Aorta (tissue), 5 donors: Measurements from ENCODE around the gene KDM8. TPM values are rescaled to one million over a fixed set of nuclear protein-coding genes. Genes with fewer than 3 reads are reported as not detected.

ENCODE experiments used
- ATAC-seq: fragments of 200-7000 bp; cut with Tn5 transposase; one replicate; pipeline ENCODE4 v1.9.1; 2022; ENCODE audit warnings: moderate library complexity; ENCODE audit not compliant: low FRiP score
- DNase-seq, 2 donors: peaks; one replicate each; pipeline ENCODE4 v3.0.0-alpha.2; 2020
- H3K27ac ChIP-seq, 2 donors: one replicate each; pipeline ENCODE4 v1.5.1; 2013; ENCODE audit warnings: low read length in 2 of 2, mild to moderate bottlenecking in 2 of 2, moderate library complexity in 2 of 2, control low read depth in 1 of 2, inconsistent platforms in 1 of 2, low read depth in 1 of 2
- H3K27me3 ChIP-seq, 2 donors: one replicate each; pipeline ENCODE4 v1.6.1; 2013; ENCODE audit warnings: control low read depth in 1 of 2, low read length in 1 of 2, mild to moderate bottlenecking in 1 of 2, moderate library complexity in 1 of 2; ENCODE audit not compliant: insufficient read depth in 2 of 2, control insufficient read depth in 1 of 2
- H3K36me3 ChIP-seq, 2 donors: one replicate each; pipeline ENCODE4 v1.6.1; 2013; ENCODE audit warnings: control low read depth in 1 of 2, low read length in 1 of 2, mild to moderate bottlenecking in 1 of 2; ENCODE audit not compliant: insufficient read depth in 2 of 2, control insufficient read depth in 1 of 2
- H3K4me1 ChIP-seq, 2 donors: one replicate each; pipeline ENCODE4 v1.6.1; 2013; ENCODE audit warnings: low read length in 2 of 2, control low read depth in 1 of 2, mild to moderate bottlenecking in 1 of 2, moderate library complexity in 1 of 2; ENCODE audit not compliant: insufficient read depth in 2 of 2, control insufficient read depth in 1 of 2
- H3K4me3 ChIP-seq, 2 donors: one replicate each; pipeline ENCODE4 v1.5.1; 2013; ENCODE audit warnings: low read length in 2 of 2, control low read depth in 1 of 2, mild to moderate bottlenecking in 1 of 2
- H3K9me3 ChIP-seq: one replicate; pipeline ENCODE4 v1.6.1; 2013; ENCODE audit warnings: mild to moderate bottlenecking, low read length; ENCODE audit not compliant: control insufficient read depth
- WGBS, 2 donors: extraction: QIAGEN DNeasy Blood & Tissue Kit; methylation state at CpG; one replicate each; pipeline ENCODE4 v1.1.7; 2013; 5-methylcytosine and 5-hydroxymethylcytosine counted together
- intact Hi-C, 2 donors: fragments of 100-400 bp; cut with DNase I; formaldehyde crosslinking; loops; one replicate each; pipeline versions ENCODE4 v1.14.2 to v1.15.0; 2022
- polyA plus RNA-seq, 2 donors: library from polyadenylated mRNA; stranded (reverse); fragments of 200-250 nt; gene quantifications; one replicate each; pipeline ENCODE4 v1.2.3, GENCODE V29; 2013
- total RNA-seq, 2 donors: library from RNA; stranded (reverse); fragmentation: NEBNext Ultra II Directional; extraction: Animal tissue kit (Norgen Biotek cat#: 25700); gene quantifications; one replicate each; pipeline ENCODE4 v1.2.1, GENCODE V29; 2021
- donor health status: healthy with polysubstance abuse.
- donor health status: Bipolar disorder and iron deficiency.
- donor health status: DM: no; HTN: no; CAD: no.
- donor health status: DM: no; HTN: no; CAD: no.
- donor health status: DM: yes; HTN: yes; CAD: no.

KDM8 gene
- total and polyA plus RNA-seq, 4 donors: 4.3 to 7.4 (median 6.3) TPM

DNA sequence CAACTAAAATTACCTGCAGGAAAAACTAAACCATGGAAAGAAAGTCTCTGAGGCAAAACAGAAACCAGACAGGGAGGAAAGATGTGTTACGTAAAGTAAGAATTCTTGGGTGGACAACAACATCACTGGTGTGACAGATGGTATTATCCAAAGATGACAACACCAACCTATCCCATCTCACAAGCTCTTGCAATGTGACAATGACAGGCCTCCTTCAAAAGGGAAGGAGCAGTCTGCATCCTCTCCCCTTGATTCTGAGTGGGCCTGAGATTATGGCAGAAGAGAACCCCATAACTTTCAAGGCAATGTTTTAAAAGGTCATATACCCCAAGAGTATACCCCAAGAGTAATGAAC lies 17.6 kb upstream of the KDM8 start:
- no peak for DNase-seq
- Histone ChIP-seq H3K27ac (no peak overlapping the region), H3K4me1 (no peaks in the 10 kb centered on the region), H3K36me3 (no peaks in the 10 kb centered on the region), H3K27me3 (peaks cover 0 to 2% of the 10 kb centered on the region in 2 donors), H3K4me3 (no peak overlapping the region), H3K9me3 (peaks cover 2% of the 10 kb centered on the region)
- WGBS, 2 donors: 94 to 96% methylated on average over 1 of the region's 1 CpG
- intact Hi-C loops: loop anchor here in 1 of 2 donors (10.0 kb wide), 1 partner anchor 269 kb away; no protein-coding TSS in a partner anchor
- ATAC-seq: no peak

DNA sequence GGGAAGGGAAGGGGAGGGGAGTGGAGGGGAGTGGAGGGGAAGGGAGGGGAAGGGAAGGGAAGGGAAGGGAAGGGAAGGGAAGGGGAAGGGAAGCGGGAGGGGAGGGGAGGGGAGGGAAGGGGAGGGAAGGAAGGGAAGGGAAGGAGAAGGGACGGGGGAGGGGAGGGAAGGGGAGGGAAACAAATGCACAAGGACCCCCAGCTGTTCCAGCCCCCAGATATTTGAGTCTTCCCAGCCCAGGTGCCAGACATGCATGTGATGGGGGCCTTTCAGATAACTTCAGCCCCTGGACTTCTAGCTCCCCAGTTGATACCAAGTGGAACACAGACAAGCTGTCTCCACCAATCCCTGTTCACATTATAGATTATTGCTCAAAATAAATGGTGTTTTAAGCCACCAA lies 14.7 kb upstream of the KDM8 start:
- no peak for DNase-seq
- ATAC-seq: no peak
- H3K36me3 ChIP-seq: no peaks in the 10 kb centered on the region
- intact Hi-C loops: loop anchor here in 1 of 2 donors (10.0 kb wide), 1 partner anchor 266 kb away; no protein-coding TSS in a partner anchor
- H3K4me1 ChIP-seq: no peaks in the 10 kb centered on the region
- 45 to 82% methylated on average over 1 to 2 of the region's 2 CpGs for WGBS, 2 donors
- H3K27me3 ChIP-seq: peaks cover 0 to 2% of the 10 kb centered on the region in 2 donors
- no peaks in the 10 kb centered on the region for H3K9me3 ChIP-seq
- no peak overlapping the region for H3K27ac ChIP-seq
- H3K4me3 ChIP-seq: no peak overlapping the region

DNA sequence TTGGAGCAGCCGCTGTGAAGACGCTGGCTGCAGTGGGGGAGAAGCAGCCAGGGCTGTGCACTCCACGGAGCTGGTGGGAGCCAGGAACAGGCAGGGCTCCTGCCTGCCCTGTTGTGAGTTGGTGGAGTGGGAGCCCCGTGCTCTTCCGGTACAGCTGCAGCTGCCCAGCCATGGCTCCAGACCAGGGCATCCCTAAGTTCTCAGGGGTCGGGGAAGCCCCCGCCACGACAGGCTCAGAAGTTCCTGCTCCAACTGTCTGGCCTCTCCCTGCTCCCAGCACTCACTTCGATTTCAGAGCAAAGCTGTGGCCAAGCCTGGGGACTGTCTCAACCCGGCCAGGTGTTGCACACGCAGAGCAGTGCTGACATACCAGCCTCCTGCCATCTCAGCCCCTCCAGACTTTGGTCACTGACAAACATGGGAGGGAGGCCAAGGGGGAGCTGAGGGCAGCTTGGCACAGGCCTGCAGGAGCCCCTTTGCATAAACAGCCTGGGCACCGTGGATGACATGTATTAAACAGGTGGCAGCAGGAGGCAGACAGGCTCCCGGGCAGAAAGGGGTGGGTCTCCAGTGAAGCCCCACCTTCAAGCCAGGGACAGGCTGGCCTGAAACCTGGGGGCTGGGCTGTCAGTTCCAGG lies 13.9 kb upstream of the KDM8 start:
- no peak overlapping the region for H3K27ac ChIP-seq
- H3K9me3 ChIP-seq: no peaks in the 10 kb centered on the region
- peak in 1 of 2 donors; percentile 35 for DNase-seq
- ATAC-seq: no peak
- H3K27me3 ChIP-seq: peaks cover 0 to 2% of the 10 kb centered on the region in 2 donors
- WGBS, 2 donors: 48% methylated on average over 13 of the region's 13 CpGs
- intact Hi-C loops: loop anchor here in 1 of 2 donors (10.0 kb wide), 1 partner anchor 265 kb away; no protein-coding TSS in a partner anchor
- no peaks in the 10 kb centered on the region for H3K4me1 ChIP-seq
- H3K36me3 ChIP-seq: no peaks in the 10 kb centered on the region
- H3K4me3 ChIP-seq: no peak overlapping the region

DNA sequence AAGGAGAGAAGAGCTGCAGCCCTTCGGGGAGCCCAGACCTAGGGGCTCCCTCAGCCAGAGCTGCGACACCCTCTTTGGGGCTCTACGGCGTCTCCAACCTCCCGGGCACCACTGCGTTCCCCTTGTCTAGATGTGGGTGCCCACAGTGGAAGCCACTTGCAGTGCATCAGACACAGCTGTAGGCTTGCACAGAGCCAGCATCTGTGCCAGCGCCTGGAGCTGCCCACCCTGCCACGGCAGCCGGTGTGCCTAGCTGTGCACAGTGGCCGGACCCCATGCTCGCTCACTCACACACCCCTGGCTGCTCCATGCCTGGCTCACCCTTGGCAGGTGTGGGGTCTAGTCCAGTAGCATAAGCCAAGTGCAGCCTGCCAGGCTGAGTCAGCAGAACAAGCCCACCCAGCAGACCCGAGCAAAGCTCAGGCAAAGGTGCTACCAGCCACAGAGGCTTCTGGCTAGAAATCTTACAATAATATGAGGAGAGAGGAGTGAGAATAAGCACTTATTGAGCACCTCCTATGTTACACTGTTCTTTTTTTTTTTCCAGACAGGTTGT lies 12.9 kb upstream of the KDM8 start:
- intact Hi-C loops: no loop called here
- no peak for ATAC-seq
- peaks cover 0 to 2% of the 10 kb centered on the region in 2 donors for H3K27me3 ChIP-seq
- H3K4me1 ChIP-seq: no peaks in the 10 kb centered on the region
- H3K27ac ChIP-seq: no peak overlapping the region
- H3K36me3 ChIP-seq: no peaks in the 10 kb centered on the region
- peak in 1 of 2 donors; percentile 57 for DNase-seq
- WGBS, 2 donors: 86 to 88% methylated on average over 12 of the region's 12 CpGs
- no peaks in the 10 kb centered on the region for H3K9me3 ChIP-seq
- no peak overlapping the region for H3K4me3 ChIP-seq

DNA sequence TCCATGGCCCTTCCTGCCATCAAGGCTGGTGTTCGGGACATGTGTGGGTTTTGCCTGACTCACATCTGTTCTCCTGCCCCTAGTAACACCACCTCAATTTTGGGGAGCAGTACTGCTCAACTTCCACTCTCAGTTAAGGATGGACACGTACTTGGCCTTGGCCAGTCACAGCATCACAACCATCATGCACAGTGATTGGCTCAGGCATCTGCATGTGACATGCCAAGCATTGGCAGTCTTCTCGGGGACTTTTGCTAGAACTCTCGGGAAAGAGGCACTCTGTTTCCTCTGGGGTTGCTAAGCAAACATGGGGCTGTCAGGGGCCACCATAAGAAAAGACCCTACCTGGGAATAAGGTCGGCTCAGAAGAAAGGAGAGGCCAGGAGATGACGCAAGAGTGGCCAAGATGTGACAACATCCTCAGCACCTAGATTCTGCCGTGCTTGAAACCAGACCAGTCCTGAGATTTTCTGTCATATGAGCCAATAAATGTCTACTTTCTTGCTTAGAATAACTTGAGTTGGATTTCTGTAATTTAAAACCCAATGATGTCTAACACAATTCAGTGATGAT lies 11.9 kb upstream of the KDM8 start:
- Histone ChIP-seq H3K27me3 (peaks cover 0 to 2% of the 10 kb centered on the region in 2 donors), H3K4me1 (no peaks in the 10 kb centered on the region), H3K4me3 (no peak overlapping the region), H3K9me3 (no peaks in the 10 kb centered on the region), H3K36me3 (no peaks in the 10 kb centered on the region), H3K27ac (no peak overlapping the region)
- DNase-seq: peak in 1 of 2 donors; percentile 13
- 39 to 46% methylated on average over 7 of the region's 7 CpGs for WGBS, 2 donors
- intact Hi-C loops: no loop called here
- ATAC-seq: no peak

DNA sequence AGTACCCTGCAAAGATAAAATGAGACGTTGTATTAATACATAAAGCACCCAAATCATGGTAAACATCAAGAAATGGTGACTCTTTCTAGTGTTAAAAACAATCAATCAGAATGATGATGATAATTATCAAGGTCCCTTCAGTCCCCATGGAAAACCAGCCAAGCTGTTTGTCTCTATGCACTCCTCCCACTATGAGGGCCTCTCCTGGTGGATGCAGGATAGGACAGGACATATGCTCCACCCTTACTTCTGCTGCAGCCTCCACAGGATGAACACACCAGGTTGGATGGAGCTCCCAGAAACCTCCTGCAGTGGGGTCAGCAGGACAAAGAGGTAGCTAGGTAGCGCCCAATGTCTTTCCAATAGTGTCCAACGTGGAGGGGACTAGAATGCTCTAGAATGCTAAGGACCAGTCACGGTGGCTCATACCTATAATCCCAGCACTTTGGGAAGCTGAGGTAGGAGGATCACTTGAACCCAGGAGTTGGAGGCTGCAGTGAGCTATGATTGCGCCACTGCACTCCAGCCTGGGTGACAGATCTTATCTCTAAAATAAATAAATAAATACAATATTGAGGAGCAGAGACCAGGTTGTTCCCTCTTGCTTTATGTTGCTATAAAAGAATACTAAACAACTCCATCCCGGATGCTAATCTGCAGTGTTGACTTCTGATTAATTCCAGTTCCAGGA lies 9.9 kb upstream of the KDM8 start:
- ATAC-seq: no peak
- WGBS, 2 donors: 81 to 84% methylated on average over 6 of the region's 6 CpGs
- intact Hi-C loops: no loop called here
- Histone ChIP-seq H3K4me1 (no peaks in the 10 kb centered on the region), H3K27me3 (peaks cover 0 to 3% of the 10 kb centered on the region in 2 donors), H3K36me3 (no peaks in the 10 kb centered on the region), H3K27ac (no peak overlapping the region), H3K9me3 (no peaks in the 10 kb centered on the region), H3K4me3 (no peak overlapping the region)
- peak in 1 of 2 donors; percentile 3 for DNase-seq

DNA sequence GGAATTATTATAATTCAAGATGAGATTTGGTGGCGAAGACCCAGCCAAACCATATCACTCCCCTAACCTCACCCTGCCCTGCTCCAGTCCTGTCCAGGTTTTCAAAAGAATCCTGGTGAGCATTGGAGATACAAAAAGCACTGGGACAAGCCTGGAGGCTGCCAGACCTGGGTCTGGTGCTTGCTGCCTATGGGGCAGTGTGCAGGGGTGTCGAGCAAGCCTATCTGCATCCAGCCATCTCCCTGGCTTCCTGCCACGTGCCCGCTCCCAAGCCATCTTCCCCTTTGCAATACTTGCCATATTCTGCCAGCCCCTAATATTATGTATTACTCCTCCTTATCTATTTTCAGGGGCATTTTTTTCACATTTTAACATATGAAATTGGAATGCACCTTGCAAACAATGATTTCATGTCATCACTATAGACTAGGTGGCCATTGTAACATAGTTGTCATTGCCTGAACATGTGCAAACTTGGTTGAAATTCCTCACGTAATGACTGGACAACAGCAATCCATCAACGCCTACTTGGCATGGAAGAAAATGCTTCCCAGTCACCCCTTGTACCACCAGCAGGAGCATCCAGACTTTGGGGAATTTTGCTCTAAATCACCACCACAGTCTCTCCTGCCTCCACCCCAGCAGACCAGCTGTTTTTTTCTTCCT lies 8.1 kb upstream of the KDM8 start:
- no peaks in the 10 kb centered on the region for H3K4me1 ChIP-seq
- H3K27me3 ChIP-seq: peaks cover 0 to 3% of the 10 kb centered on the region in 2 donors
- WGBS, 2 donors: 72% methylated on average over 6 of the region's 6 CpGs
- DNase-seq: peak in 1 of 2 donors; percentile 28
- H3K9me3 ChIP-seq: no peaks in the 10 kb centered on the region
- no peak overlapping the region for H3K4me3 ChIP-seq
- no peaks in the 10 kb centered on the region for H3K36me3 ChIP-seq
- intact Hi-C loops: no loop called here
- ATAC-seq: no peak
- H3K27ac ChIP-seq: no peak overlapping the region

DNA sequence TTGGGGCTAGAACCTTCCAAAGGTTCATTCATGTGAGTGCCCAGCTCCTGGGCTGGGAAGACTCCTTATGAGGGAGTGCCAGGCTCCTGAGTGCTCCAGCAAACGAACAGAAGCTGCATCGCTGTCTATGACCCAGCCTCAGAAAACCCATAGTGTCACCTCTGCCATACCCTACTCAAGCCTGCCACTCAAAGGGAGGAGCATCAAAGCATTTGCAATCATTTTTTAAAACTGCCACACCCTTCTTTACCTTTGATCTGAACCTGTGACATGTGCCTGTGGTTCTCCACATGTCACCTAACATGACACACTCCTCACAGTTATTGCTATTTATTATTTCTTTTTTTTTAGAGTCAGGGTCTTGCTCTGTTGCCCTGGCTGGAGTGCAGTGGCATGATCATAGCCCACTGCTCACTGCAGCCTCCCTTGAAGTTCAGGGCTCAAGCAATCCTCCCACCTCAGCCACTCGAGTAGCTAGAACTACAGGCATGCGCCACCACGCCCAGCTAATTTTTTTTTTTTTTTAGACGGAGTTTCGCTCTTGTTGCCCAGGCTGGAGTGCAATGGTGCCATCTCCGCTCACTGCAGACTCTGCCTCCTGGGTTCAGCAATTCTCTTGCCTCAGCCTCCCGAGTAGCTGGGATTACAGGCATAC lies 7.3 kb upstream of the KDM8 start:
- no peak overlapping the region for H3K27ac ChIP-seq
- no peaks in the 10 kb centered on the region for H3K9me3 ChIP-seq
- H3K27me3 ChIP-seq: peaks cover 0 to 3% of the 10 kb centered on the region in 2 donors
- intact Hi-C loops: no loop called here
- WGBS, 2 donors: 85 to 87% methylated on average over 9 of the region's 9 CpGs
- no peaks in the 10 kb centered on the region for H3K36me3 ChIP-seq
- H3K4me3 ChIP-seq: no peak overlapping the region
- DNase-seq (peak in 1 of 2 donors; percentile 49), ATAC-seq (no peak)
- H3K4me1 ChIP-seq: no peaks in the 10 kb centered on the region
